Stimulated activated CD4-positive, alpha-beta T cell treated with anti-CD3 and anti-CD28 coated beads, Interleukin-15, amount 100 ng/mL, for 48 hours (primary cell): ENCODE data around the gene PDC.
"Not testable (repeated sequence)": the region's sequence is repeated elsewhere in the genome, so short reads cannot be mapped to it uniquely, and the experiment has no call there.

Experiments used
- DNase-seq, 2 donors: peaks; one replicate each; pipeline ENCODE4 v3.0.0-alpha.2; 2020; ENCODE audit warnings: low read depth in 2 of 2

PDC gene

DNA sequence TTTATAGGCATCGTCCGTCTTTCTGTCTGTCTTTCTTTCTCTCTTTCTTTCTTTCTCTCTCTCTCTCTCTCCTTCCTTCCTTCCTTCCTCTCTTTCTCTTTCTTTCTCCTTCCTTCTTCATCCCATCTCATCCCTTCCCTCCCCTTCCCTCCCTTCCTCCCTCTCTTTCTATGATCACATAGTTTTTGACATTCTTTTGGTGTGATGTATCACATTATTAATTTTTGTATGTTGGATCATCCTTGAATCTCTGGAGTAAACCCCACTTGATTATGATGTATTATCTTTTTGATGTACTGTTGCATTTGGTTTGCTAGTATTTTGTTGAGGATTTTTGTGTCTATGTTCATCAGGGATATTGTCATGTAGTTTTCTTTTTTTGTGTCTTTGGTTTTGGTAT, 59.5 kb downstream of the PDC start:
- DNase-seq, result not testable (repeated sequence)
